ENCODE measurements around the gene MYPOP.

DNA sequence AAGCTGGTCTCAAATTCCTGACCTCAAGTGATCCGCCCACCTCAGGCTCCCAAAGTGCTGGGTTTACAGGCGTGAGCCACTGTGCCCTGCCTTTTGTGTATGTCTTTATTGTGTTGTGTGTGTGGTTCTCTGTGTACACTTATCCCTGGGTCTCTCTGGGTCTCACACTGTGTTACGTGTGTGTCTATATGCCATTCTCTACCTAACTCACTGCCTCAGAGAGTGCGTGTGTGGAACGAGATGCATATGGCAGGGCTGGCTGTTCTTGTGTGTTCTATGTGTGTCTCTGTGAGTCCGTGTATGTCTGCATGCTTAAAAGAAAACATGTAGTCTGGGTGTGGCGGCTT is 27.8 kb downstream of the MYPOP start:
- TF ChIP-seq POLR2A (IDR thresholded peaks at IDR 0.05): no peak
- TF ChIP-seq, protein P1, sequence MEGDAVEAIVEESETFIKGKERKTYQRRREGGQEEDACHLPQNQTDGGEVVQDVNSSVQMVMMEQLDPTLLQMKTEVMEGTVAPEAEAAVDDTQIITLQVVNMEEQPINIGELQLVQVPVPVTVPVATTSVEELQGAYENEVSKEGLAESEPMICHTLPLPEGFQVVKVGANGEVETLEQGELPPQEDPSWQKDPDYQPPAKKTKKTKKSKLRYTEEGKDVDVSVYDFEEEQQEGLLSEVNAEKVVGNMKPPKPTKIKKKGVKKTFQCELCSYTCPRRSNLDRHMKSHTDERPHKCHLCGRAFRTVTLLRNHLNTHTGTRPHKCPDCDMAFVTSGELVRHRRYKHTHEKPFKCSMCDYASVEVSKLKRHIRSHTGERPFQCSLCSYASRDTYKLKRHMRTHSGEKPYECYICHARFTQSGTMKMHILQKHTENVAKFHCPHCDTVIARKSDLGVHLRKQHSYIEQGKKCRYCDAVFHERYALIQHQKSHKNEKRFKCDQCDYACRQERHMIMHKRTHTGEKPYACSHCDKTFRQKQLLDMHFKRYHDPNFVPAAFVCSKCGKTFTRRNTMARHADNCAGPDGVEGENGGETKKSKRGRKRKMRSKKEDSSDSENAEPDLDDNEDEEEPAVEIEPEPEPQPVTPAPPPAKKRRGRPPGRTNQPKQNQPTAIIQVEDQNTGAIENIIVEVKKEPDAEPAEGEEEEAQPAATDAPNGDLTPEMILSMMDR (IDR thresholded peaks at IDR 0.05): no peak
- no peak for TF ChIP-seq POLR2AphosphoS5 (IDR thresholded peaks at IDR 0.05)
- TF ChIP-seq EP300 (IDR thresholded peaks at IDR 0.05; ENCODE audit: low read depth): no peak

Data from transverse colon (tissue), 4 donors.